ENCODE data around the gene ATP5PF.
"Not testable (repeated sequence)": the region's sequence is repeated elsewhere in the genome, so short reads cannot be mapped to it uniquely, and the experiment has no call there.

The ATP5PF gene

GRCh38 chr21:25734904-25735645 is at the start of gene ATP5PF, which contains the start of gene GABPA:
Gene ATP5PF, minus strand, starts transcription at chr21:25734904. Its CDS starts 5,110 bp downstream, at chr21:25729794.
Gene GABPA, plus strand, starts transcription at chr21:25734972. Its CDS starts 6,627 bp downstream, at chr21:25741599.
- peak; percentile 95 to 98 for DNase-seq (ENCODE audit: low read depth in 2 of 2)

GRCh38 chr21:25778126-25778875 is 43.6 kb upstream of the ATP5PF start:
- not testable (repeated sequence) for DNase-seq (ENCODE audit: low read depth in 2 of 2)

- DNase-seq (ENCODE audit: low read depth in 2 of 2), result no peak
Measured at GRCh38 chr21:25776440-25776839, 41.7 kb upstream of the ATP5PF start.

GRCh38 chr21:25772686-25773085 is 38.0 kb upstream of the ATP5PF start:
- DNase-seq (ENCODE audit: low read depth in 2 of 2), result no peak

GRCh38 chr21:25767921-25768320 is 33.2 kb upstream of the ATP5PF start:
- no peak for DNase-seq (ENCODE audit: low read depth in 2 of 2)

- DNase-seq (ENCODE audit: low read depth in 2 of 2), result no peak
Measured at GRCh38 chr21:25764065-25764464, 29.4 kb upstream of the ATP5PF start.

GRCh38 chr21:25760677-25761076 is 26.0 kb upstream of the ATP5PF start:
- no peak for DNase-seq (ENCODE audit: low read depth in 2 of 2)

GRCh38 chr21:25760061-25760460 is 25.4 kb upstream of the ATP5PF start:
- no peak for DNase-seq (ENCODE audit: low read depth in 2 of 2)

GRCh38 chr21:25759573-25759972 is 24.9 kb upstream of the ATP5PF start:
- DNase-seq (ENCODE audit: low read depth in 2 of 2), result no peak

- no peak for DNase-seq (ENCODE audit: low read depth in 2 of 2)
Measured at GRCh38 chr21:25757531-25757930, 22.8 kb upstream of the ATP5PF start.

- DNase-seq (ENCODE audit: low read depth in 2 of 2), result no peak
Measured at GRCh38 chr21:25756190-25756932, 21.7 kb upstream of the ATP5PF start.

GRCh38 chr21:25752416-25752815 is 17.7 kb upstream of the ATP5PF start:
- DNase-seq (ENCODE audit: low read depth in 2 of 2), result no peak

GRCh38 chr21:25750085-25750484 is 15.4 kb upstream of the ATP5PF start:
- DNase-seq (ENCODE audit: low read depth in 2 of 2), result no peak

GRCh38 chr21:25744854-25745253 is 10.2 kb upstream of the ATP5PF start:
- no peak for DNase-seq (ENCODE audit: low read depth in 2 of 2)

- no peak for DNase-seq (ENCODE audit: low read depth in 2 of 2)
Measured at GRCh38 chr21:25742900-25743299, 8.2 kb upstream of the ATP5PF start.

- DNase-seq (ENCODE audit: low read depth in 2 of 2), result no peak
Measured at GRCh38 chr21:25737421-25737820, 2.7 kb upstream of the ATP5PF start.

- peak; percentile 67 to 73 for DNase-seq (ENCODE audit: low read depth in 2 of 2)
Measured at GRCh38 chr21:25735646-25736597, 1.2 kb upstream of the ATP5PF start.

- no peak for DNase-seq (ENCODE audit: low read depth in 2 of 2)
Measured at GRCh38 chr21:25734654-25734903, 125 bp downstream of the ATP5PF start.

- peak; percentile 20 to 23 for DNase-seq (ENCODE audit: low read depth in 2 of 2)
Measured at GRCh38 chr21:25733859-25734653, 648 bp downstream of the ATP5PF start.

GRCh38 chr21:25732091-25732760 is 2.5 kb downstream of the ATP5PF start:
- no peak for DNase-seq (ENCODE audit: low read depth in 2 of 2)
